GM19395 (cell line): ENCODE measurements around the gene C5orf63.
"Not testable (repeated sequence)": the region's sequence is repeated elsewhere in the genome, so short reads cannot be mapped to it uniquely, and the experiment has no call there.

Experiments
- ATAC-seq: cut with Tn5 transposase; IDR thresholded peaks from one replicate; pipeline ENCODE4 v1.9.1; 2021; ENCODE audit warnings: mild to moderate bottlenecking, moderate library complexity; ENCODE audit not compliant: unreplicated experiment

Gene C5orf63

DNA sequence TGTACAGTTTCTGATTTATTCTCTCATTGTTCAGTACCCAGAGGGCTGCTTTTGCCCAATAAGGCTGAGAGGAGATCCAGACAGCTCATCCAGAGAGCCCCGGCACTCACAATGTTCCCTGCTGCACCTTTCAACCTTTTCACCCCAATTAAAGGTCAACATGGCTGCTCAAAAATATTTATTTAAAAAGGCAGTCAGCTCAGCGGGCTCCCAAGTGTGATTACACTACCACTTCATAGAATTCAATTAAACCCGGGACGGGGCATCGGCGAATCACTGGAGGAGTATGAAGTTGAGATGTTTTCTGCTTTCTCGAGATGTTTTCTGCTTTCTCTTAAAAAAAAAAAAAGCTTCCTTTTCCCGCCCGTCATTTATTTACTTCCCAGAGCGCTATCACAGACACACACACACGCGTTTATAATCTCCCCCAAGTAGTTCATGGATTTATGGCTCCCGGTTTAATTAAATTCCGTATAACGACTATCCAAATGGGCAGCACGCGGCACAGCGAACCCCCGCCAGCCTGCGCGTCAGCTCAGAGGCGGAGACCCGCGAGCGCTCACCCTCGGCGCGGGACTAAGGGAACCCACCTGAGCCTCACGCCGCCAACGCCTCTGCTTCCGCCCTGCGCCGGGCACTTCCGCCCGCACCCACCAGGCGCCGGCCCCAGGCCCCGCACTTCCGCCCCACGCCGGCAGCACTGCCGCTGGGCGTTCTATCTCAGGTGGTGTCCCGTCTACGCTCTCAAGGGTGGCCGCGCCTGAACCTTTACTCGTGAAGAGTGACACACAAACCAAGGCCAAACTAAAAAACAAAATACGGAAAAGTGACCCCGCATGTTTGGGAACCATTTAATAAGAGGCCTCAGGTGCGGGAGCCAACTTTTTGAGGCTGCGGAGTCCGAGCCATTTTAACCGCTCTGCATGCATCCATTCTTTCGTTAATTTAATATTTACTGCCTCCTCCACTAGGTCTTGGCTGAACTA is at the start of gene C5orf63:
TSS of gene C5orf63 (minus strand) at position 642 of the 986 bp plus-strand sequence. CDS start 14,507 bp downstream, outside the sequence.
- peak; percentile 98 for ATAC-seq

DNA sequence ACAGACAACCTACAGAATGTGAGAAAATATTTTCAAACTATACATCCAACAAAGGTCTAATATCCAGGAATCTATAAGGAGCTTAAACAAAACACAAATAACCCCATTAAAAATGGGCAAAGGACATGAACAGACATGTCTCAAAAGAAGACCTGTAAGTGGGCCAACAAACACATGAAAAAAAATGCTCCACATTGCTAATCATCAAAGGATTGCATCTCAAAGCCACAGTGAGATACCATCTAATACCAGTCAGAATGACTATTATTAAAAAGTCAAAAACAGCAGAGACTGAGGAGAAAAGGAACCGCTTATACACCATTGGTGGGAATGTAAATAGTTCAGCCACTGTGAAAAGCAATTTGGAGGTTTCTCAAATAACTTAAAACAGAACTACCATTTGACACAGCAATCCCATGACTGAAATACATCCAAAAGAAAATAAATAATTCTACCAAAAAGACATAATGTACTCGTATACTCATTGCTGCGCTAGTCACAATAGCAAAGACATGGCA is 39.1 kb upstream of the C5orf63 start:
- ATAC-seq = no peak

DNA sequence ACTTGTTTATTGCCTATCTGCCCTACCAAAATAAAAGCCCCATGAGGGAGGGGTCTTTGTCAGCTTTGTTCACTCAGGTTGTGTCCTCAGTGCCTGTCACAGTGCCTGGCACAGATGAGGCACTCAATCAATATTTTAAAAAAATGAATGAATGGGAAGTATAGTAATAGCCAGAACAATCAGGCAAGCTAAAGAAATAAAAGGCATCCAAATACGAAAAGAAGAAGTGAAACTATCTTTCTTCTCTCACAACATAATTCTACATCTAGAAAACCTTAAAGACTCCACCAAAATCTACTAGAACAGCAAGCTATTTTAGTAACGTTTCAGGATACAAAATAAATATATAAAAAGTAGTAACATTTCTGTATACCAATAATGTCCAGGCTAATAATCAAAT is 37.8 kb upstream of the C5orf63 start:
- peak; percentile 87 for ATAC-seq

DNA sequence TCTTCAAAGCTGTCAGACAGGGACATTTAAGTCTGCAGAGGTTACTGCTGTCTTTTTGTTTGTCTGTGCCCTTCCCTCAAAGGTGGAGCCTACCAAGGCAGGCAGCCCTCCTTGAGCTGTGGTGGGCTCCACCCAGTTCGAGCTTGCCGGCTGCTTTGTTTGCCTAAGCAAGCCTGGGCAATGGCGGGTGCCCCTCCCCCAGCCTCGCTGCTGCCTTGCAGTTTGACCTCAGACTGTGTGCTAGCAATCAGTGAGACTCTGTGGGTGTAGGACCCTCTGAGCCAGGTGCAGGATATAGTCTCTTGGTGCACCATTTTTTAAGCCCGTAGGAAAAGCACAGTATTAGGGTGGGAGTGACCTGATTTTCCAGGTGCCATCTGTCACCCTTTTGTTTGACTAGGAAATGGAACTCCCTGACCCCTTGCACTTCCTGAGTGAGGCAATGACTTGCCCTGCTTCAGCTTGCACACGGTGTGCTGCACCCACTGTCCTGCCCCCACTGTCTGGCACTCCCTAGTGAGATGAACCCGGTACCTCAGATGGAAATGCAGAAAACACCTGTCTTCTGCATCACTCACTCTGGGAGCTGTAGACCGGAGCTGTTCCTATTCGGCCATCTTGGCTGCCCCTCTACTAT is 35.4 kb upstream of the C5orf63 start:
- not testable (repeated sequence) for ATAC-seq

DNA sequence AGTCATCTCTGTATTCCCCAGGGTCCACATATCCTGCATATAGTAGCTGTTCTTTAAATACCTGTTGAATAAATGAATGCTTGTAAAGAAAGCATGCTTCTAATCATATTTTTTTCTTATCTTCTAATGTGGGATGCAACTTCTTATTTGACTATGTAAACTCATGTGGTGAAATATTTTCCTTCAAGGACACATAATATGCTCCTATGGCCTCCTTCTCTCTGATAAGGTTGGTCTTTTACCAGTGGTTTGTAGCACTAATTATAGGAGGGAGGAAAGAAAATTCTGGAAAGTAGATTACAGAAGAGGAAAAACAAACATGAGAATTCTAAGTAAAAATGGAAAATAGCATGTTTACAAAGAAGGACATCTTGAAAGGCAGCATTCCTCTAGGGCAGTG is 28.6 kb upstream of the C5orf63 start:
- no peak for ATAC-seq

DNA sequence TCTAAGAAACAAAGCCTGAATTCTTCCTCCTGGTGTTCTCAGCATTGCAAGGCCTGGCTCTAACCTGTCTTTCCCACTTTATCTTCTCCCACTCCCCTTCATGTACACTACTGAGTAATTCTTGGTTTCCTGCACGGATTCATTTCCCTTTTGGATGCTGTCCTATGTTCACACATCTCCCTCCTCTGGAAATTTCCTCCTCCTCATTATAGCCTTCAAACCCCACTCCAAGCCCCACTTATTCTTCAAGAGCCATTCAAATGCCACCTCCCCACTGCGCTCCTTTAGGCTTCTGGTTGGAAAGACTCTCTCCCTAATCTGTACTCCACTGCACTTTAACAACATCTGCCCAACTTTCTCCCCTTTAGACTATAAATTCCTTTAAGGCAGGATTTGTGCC is 28.2 kb upstream of the C5orf63 start:
- no peak for ATAC-seq

- ATAC-seq = no peak
Measured at GRCh38 chr5:127098241-127098640, 24.9 kb upstream of the C5orf63 start.

- ATAC-seq = no peak
Measured at GRCh38 chr5:127097278-127097677, 24.0 kb upstream of the C5orf63 start.

DNA sequence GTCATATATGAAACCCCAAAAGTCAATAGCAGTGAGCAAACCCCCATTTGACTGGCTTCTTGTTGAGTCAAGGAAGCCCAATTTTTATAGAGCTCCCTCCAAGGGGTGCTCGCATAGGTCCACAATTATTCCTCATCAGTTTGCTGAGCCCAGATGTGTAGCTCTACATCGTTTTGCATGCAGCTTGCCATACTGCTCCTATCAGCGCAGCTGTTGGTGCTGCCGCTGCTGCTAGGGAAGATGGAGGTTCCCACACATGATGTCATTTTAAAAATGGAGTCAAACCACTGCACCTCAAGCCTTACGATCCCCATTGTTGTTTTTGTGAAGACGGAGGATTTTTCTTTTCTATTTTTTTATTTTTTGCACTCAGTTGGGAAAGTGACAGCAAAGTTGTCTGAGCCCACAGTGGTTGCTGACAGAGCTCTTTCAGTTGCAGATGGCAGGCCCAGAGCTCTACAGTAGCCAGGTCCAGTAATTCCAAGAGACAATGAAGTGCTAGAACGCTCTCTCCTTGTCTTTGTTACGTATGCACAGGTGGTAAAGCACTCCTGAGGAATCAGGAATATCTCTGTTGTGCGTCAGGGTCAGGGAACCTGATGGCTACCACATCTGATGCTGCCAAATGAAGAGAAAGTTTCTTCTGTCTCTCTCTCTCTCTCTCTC is 23.2 kb upstream of the C5orf63 start:
- ATAC-seq = no peak

GRCh38 chr5:127094161-127094814 is 21.0 kb upstream of the C5orf63 start:
- ATAC-seq = no peak

DNA sequence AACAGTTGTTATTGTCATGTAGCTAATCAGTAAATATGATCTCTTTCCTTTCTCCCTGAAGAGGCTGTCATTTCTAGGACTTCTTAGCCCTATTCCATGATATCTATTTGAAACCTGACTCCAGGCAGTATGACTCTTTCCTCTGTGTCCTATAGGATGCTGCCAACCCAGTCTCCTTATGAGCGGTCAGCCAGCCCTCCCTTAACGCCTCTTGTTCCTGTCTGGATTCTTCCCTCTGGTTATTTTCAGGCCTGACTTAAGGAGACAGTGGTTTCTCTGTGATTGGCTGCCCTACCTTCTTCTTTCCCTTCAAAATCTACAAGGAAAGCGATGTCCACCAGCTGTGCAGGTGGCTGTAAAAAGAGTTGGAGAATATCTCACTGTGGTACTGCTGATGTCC is 19.4 kb upstream of the C5orf63 start:
- no peak for ATAC-seq

DNA sequence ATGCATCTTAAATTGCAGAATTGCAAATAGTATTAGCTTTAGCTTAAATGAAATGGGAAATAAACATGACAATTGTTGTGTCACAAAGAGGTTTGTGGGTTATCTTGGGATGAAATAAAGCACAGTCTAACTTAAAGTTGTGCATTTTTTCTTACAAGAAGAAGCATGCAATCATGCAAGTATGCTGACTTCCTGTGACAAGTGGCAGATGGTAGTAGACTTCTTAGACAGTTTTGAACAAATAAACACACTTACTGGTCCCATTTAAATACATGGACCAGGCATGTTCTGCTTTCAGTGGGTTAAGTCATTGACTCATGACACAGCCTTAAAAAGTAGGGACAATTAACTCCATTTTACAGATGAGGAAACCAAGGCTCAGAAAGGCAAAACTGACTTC is 15.9 kb upstream of the C5orf63 start:
- ATAC-seq = no peak

- no peak for ATAC-seq
Measured at GRCh38 chr5:127088251-127088650, 14.9 kb upstream of the C5orf63 start.

DNA sequence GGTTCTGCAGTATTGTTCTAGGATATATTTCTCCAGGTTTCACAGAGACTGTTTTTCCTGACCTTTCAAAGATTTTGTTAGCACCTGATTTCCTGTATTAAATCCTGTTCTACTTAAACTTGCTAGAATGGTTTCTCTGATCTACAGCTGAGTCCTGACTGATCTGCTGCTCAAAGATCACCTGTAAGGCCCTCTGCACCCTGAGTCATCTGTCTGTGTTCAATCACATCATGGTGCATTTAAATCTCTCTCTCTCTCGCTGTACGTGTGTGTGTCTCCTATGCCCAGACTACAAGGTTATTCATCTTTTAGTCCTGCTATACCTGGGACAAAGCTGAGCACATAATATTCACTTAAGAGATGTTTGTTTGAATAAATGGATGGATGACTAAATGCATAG is 13.3 kb upstream of the C5orf63 start:
- no peak for ATAC-seq

DNA sequence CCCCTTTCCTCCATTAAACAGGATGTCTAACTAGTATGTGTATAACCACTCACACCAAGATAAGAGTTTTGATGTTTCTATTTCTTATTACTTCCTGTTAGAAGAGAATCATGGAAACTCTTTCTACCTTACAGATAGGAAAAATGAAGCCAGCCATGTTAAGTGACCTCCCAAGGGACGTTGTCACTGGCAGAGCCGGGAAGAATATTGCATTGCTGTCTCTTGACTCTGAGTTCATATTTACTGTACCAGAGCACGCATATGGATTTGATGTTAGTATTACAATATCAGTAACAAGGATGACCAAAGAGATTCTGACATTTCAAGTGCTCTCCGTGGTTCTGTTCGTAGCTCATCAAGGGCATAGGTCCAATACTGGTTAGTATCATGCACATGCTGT is 12.5 kb upstream of the C5orf63 start:
- ATAC-seq = no peak

GRCh38 chr5:127085371-127085770 is 12.1 kb upstream of the C5orf63 start:
- ATAC-seq = no peak

DNA sequence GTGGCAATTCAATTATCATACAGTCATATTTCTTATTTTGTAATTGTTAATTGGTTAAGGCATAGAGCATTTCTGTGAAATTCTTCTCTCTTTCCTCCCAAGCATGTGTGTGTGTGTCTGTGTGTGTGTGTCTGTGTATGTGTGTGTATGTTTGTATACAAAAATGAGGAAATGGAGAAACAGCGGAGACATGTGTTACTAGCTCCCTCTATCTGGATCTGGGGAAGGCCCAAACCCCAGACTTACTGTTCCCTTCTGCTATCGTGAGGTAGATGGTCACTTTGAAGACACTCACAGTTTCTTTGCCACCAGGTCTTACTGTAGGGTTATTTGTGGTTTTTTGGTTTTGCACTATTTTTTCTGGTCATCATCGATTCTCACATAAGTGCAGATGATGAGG is 11.4 kb upstream of the C5orf63 start:
- no peak for ATAC-seq

DNA sequence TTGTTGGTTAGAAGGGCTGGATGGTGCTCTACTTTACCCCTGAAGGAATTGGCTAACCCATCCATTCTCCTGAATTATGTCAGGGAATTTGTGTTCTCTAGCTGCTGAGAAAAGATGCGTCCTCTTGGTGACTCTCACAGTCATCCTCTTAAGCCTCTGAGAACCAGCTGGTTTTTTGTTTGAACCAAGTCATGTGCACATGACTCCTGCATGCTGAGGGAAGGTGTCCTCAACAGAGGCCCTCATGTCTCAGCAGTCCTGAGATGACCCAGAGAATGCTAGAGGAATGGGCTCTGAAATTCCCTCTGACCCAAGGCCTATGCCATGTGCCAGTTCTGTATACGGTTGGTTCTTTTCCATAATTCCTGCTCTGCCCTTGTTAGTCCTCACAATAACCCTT is 10.4 kb upstream of the C5orf63 start:
- no peak for ATAC-seq

DNA sequence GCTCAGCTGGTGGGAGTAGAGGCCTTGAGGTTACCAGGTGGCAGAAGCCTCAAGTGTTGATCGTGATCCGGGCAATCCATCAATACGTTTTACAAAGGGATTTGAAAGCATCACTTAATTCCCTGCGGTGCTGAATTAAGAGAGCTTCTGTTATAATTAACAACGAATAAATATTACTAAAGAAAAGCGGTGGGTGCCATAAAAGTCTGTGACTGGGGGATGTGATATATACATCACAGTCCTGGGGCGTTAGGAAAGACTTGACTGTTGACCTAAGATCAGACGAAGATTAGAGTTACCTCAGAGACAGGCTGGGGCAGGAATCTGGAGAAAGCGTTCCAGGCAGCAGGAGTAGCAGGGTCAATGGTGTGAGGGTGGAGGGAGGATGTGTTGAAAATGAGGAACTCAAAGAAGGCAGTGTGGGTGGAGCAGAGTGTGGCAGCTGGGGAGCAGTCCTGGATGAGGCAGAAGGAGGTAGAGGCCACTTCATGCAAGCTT is 6.7 kb upstream of the C5orf63 start:
- no peak for ATAC-seq

GRCh38 chr5:127077366-127077765 is 4.1 kb upstream of the C5orf63 start:
- ATAC-seq = no peak
